DMS153 (cell line): ENCODE data around the gene TAP2.

Source experiments
- DNase-seq: peaks from one replicate; lab custom pipeline; 2025; lab: John Stamatoyannopoulos, UW

Gene TAP2

DNA sequence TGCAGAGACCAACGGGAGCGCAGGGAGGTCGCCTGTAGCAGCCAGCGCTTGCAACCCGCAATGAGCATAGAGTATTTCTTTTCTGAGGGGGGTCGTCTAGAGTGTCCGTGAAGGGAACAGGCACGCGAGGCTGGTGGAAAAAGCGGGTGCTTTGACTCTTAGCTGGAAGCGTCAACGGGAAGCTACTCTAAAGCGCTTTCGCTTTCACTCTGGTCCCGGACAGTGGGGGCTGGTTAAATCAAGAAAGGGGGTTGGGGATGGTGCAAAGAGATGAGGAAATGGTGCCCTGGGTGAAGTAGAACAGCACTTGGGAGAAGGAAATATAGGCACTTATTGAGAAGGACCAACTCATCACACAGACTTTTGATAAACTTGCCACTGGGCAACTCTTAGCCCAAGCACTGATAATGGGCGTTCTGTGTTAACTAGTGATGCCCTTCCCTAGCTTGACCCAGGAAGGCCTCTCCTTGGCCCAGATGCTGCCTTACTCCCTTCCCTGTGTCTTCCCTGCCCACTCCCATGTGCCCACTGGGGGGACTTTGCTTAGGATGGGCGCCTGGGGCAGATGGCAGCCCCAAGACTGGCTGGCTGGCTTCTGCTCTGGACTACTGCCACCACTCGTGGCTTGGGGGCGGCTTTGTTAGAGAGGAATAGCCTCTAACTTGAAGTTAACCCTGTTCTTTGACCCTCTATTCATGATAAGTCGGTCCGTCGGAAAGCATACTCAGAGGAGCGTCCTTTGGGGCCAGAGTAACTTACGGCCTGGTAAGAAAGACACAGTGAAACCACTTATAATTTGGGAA is 16.0 kb upstream of the TAP2 start:
- DNase-seq = no peak

GRCh38 chr6:32853541-32854375 is 15.2 kb upstream of the TAP2 start, which contains the start of the genes PSMB9 and TAP1:
Gene PSMB9 (plus strand): TSS chr6:32854192. CDS start chr6:32854230, 38 bp downstream.
Gene TAP1 (minus strand): TSS chr6:32853704. CDS start chr6:32853636, 68 bp downstream.
- DNase-seq = peak; percentile 89

DNA sequence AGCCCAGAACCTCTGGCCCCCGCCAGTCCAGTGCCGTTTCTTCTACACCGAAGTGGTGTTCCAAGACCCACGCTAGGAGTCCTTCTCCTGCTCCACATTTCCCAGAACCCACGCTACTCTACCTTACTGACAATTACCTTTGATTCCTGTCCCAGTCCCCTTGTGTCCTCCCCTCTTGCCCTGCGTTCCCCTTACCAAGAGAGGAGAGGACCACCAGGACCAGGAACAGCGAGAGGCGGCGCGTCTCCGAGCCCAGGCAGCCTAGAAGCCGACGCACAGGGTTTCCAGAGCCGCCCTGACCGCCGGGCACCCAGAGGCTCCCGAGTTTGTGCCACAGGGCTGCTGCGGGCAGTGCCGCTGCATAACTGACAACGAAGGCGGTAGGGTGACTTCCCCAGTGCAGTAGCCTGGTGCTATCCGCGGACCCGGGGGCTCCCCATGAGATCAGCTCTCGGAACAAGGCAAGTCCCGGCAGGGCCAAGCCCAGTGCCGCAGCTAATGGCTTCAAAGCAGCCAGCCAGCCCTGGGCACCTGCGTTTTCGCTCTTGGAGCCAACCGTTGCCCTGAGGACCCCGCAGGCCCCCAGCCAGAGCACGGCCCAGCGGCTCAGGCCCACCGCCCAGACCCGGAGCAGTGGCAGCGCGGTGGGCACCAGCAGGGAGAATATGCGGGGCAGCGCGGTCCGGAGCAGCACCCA is 14.5 kb upstream of the TAP2 start:
- no peak for DNase-seq

GRCh38 chr6:32852018-32852843 is 13.7 kb upstream of the TAP2 start:
- DNase-seq = no peak

- DNase-seq = no peak
These were observed 12.5 kb upstream of the TAP2 start for GRCh38 chr6:32851025-32851424.

- no peak for DNase-seq
These were observed 10.6 kb upstream of the TAP2 start for GRCh38 chr6:32849126-32849525.

DNA sequence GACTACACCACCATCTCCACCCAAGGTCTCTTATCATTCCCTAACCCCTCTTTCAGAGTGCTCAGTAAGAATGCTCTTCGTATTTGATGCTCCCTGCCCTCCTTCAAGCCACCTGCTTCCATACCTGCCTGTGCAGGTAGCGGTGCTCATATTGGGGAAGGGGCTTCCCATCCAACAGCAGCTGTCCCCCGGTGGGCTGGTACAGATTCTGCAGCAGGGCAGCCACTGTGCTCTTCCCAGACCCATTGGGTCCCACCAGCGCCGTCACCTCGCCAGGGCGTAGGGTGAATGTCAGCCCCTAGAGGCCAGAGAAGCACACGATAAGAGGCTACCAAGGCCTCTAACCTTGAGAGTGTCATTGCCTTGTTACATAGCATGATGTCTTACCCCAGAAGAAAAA is 9.3 kb upstream of the TAP2 start:
- DNase-seq = no peak

GRCh38 chr6:32847004-32847403 is 8.5 kb upstream of the TAP2 start:
- DNase-seq = no peak

DNA sequence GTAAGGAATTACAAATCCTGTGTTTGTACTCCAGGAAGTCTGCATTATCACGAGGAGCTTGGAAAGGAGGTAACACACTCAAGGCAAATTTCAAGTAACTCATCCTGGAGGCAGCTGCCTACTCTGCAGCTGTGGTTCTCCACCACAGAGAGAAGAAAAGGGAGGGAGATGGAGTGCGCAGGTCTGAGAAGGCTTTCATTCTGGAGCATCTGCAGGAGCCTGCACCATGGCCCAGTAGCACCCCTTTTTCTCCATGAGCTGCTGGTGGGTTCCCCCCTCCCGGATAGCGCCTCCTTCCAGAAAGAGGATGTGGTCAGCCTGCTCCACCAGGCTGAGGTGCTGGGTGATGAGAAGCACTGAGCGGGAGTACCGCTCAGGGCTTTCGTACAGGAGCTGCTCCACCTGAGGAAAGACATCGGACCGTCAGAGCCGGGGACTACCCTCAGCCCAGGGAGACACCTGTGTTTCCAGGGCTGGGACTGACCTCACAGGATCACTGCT is 6.9 kb upstream of the TAP2 start:
- no peak for DNase-seq

DNA sequence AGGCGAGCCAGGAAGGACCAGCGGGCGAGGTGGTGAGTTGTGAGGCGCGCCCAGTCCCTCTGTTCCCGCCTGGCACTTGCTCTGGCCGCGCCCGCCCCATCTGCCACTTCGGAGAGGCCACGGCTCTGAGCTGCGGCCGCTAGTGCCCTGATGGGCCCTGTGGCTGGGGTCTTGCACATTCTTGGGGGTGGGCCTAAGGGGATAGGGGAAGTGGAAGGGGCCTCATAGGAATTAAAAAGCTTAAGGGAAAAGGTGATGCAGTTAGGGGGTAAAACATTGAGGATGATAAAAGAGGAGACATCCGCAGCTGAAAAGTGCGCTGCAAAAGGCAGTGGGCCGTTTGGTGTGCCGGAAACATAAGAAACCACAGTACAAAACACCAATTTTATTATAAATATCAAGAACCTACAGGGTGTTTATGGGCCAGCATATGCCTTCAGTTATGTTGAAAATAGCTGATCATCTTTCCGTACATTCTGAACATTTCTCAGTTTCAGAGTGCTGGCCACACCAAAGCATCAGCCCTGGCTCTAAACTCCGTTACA is 6.4 kb upstream of the TAP2 start:
- DNase-seq = no peak

DNA sequence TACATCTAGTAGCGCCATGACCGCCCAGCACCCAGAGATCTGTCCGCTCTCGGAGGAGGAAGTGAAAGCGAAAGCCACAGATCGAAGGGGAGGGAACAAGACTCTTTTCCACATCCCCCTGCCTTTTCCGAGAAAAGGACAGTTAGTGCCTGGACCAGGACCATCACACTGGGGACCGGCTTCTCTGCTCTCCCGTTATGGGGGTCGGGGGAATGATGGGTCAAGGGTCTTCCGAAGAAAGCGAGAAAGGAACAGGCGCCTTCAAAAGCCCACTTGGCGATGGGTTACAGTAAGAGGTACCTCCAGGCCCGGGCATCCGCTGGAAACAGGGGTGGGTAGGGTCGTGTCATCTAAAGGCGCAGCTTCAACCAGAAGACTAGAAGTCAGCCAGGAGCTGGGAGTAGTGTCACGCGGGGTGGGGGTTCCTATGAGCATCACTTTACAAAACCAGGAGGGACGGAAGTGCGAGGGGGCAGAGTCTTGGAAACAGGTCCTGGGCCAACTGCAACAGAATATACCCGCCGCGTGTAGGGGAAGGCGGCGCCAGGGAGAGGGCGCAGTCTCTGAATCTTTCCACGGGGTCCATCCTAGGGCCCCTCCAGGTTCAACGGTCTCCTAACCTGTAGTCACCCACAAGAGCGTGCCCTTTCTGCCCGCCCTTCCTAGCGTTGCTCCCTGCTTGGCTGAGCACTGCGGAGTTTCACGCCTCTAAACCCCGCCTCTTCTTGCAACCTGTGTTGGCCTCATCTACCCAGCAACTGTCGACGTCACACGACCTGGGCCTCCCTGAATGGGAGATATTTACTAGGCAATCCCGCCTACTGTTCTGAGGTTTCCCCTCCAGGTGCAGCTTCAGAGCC is 5.7 kb upstream of the TAP2 start, which contains the start of gene PSMB8:
PSMB8 (minus strand) TSS at position 69 of the 860 bp plus-strand sequence; CDS start at position 18, 51 bp downstream.
- peak; percentile 97 for DNase-seq

- DNase-seq = no peak
These were observed 4.9 kb upstream of the TAP2 start for GRCh38 chr6:32843331-32843978.

DNA sequence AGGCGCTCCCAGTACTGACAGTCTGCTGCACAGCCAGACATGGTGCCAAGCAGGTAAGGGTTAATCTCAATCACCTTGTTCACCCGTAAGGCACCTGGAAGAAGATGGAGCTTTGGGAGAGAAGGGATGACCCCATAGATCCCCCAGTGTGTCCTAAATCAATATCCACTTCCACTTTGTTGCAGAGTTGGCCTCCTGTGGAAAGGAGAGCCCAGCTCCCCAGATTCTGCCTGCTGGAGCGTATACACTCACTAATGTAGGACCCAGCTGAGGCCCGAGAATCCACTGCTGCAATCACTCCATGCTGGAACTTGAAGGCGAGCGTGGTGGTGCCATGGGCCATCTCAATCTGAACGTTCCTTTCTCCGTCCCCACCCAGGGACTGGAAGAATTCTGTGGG is 4.2 kb upstream of the TAP2 start:
- DNase-seq = no peak

DNA sequence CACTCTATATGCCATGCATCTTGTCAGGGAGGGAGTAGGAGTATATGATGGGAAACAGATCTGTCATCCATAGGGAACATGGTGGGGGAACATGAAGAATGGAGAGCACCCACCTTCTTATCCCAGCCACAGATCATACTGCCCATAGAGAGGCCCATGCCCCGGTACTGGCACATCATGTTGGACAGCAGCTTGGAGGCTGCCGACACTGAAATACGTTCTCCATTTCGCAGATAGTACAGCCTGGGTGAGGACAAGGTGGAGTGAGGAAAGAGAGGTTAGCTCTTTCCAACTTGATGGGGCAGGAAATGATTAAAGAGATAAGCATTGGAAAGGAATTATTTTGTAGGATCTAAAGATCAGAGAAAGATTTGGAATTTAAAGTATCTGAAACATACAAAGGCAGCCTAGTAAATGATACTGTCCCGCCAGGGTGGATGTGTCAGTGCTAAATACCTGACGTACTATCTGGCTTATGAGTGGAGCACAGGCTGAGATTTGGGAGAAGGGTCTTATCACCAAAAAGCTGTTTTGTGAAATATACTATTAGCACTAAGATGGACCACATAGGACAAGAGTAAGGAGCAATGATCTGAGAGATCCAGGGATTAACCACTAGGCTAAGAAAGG is 3.6 kb upstream of the TAP2 start:
- no peak for DNase-seq

GRCh38 chr6:32840604-32841246 is 2.2 kb upstream of the TAP2 start:
- DNase-seq = no peak

DNA sequence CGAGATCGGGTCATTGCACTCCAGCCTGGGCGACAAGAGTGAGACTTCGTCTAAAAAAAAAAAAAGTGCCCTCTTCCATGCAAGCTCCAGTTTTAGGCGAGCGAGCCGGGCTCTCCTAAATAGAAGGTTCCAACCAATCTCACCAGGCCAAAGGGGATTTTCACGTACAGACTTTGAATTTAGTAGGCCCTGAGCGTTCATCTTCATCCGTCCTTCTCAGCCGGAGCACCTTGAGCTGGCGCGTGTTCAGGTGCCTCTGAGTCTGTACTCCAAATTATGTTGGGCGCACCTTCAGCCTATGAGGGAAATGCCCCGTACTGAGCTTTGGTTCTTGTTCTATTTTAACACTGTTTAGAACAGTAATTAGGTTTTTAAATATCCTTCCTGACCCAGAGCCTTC is 817 bp upstream of the TAP2 start:
- DNase-seq = no peak

GRCh38 chr6:32837651-32838113 is 857 bp downstream of the TAP2 start:
- DNase-seq = no peak

DNA sequence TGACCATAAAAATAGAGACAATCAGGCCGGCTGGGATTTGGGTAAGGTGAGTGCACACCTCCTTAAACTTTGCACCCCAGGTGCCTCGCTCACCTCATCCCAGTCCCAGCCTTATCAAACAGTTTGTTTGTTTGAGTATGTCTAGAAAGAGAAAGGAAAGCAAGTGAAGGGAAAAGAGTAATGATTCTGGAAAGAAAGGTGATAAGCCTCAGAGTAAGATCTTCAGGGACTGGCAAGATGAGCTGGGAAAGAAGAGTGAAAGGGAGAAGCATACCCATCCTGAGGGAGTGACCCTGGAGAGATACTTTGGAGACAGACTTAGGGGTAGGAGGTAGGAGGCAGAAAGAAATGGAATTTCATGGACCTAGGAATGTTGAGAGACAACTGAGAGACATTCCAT is 1.7 kb downstream of the TAP2 start:
- DNase-seq = no peak
